Caco-2 (cell line): ENCODE data around the gene EXD3. TPM values are rescaled to one million over a fixed set of nuclear protein-coding genes. Genes with fewer than 3 reads are reported as not detected.

Experiments used
- BruUV-seq: library from RNA; stranded (reverse); fragments of 400-500 nt; replicated peaks from 2 replicates; lab custom pipeline; 2021; lab: Mats Ljungman, UMichigan
- CTCF ChIA-PET: fragments of 300-600 bp; sonication (Branson Sonifier 250); formaldehyde crosslinking; loops from one replicate; lab custom pipeline; 2022; ENCODE audit warnings: antibody characterized with exemption; lab: Charles Lee
- POLR2A ChIA-PET: fragments of 300-600 bp; sonication (Branson Sonifier 250); formaldehyde crosslinking; loops from one replicate; lab custom pipeline; 2022; ENCODE audit warnings: antibody characterized with exemption; lab: Charles Lee
- DNase-seq, 2 experiments: peaks; one replicate each; pipeline versions ENCODE4 v3.0.0 to v3.0.0-alpha.2; 2020 to 2022
- H3K27me3 ChIP-seq: replicated peaks from 2 replicates; pipeline ENCODE4 v1.6.0; 2011; ENCODE audit warnings: low read length; ENCODE audit not compliant: control insufficient read depth, insufficient read depth
- H3K36me3 ChIP-seq: 2 replicates; pipeline ENCODE4 v1.5.1; 2011; ENCODE audit warnings: low read length; ENCODE audit not compliant: control insufficient read depth, insufficient read depth
- H3K4me1 ChIP-seq: fragments of 250-450 bp; sonication (Bioruptor Pico); 2 replicates; pipeline ENCODE4 v1.5.1; 2020; ENCODE audit warnings: mild to moderate bottlenecking
- H3K4me3 ChIP-seq: 2 replicates; pipeline ENCODE4 v1.5.1; 2011; ENCODE audit warnings: low read depth, mild to moderate bottlenecking, control low read depth, low read length
- H3K9me3 ChIP-seq: fragments of 250-450 bp; sonication (Bioruptor Pico); 2 replicates; pipeline ENCODE4 v1.5.1; 2020; ENCODE audit warnings: mild to moderate bottlenecking, moderate library complexity
- H3K27ac Mint-ChIP-seq: one replicate; pipeline ENCODE4 v1.8.0; 2022; ENCODE audit warnings: mixed read lengths; ENCODE audit not compliant: unreplicated experiment
- H3K27me3 Mint-ChIP-seq: one replicate; pipeline ENCODE4 v1.8.0; 2022; ENCODE audit warnings: mixed read lengths; ENCODE audit not compliant: insufficient read depth, unreplicated experiment
- H3K36me3 Mint-ChIP-seq: one replicate; pipeline ENCODE4 v1.8.0; 2022; ENCODE audit warnings: mild to moderate bottlenecking, mixed read lengths; ENCODE audit not compliant: insufficient read depth, unreplicated experiment
- H3K4me1 Mint-ChIP-seq: one replicate; pipeline ENCODE4 v1.8.0; 2022; ENCODE audit warnings: low read depth, mixed read lengths; ENCODE audit not compliant: unreplicated experiment
- H3K4me3 Mint-ChIP-seq: one replicate; pipeline ENCODE4 v1.8.0; 2022; ENCODE audit warnings: mild to moderate bottlenecking, moderate library complexity, mixed read lengths; ENCODE audit not compliant: unreplicated experiment
- H3K9me3 Mint-ChIP-seq: one replicate; pipeline ENCODE4 v1.8.0; 2022; ENCODE audit warnings: mixed read lengths; ENCODE audit not compliant: unreplicated experiment
- intact Hi-C: fragments of 100-400 bp; cut with micrococcal nuclease; formaldehyde crosslinking; loops from one replicate; pipeline ENCODE4 v1.10.0; 2022; ENCODE audit not compliant: unreplicated experiment
- total RNA-seq: library from RNA; stranded (reverse); gene quantifications from 2 replicates; pipeline ENCODE4 v1.2.3, GENCODE V29; 2022
- TF ChIP-seq, protein P1 (sequence below), 2 experiments: fragments of 200-600 bp in 1 of 2; IDR thresholded peaks; 1 replicate in 1 of 2; 2 replicates in 1 of 2; pipeline versions ENCODE4 v1.5.1 to v1.8.0; 2011 to 2022; ENCODE audit warnings: antibody characterized with exemption in 1 of 2, control low read depth in 1 of 2, inconsistent platforms in 1 of 2, low read depth in 1 of 2, low read length in 1 of 2, mild to moderate bottlenecking in 1 of 2, moderate library complexity in 1 of 2; ENCODE audit not compliant: insufficient read depth in 1 of 2, severe bottlenecking in 1 of 2, unreplicated experiment in 1 of 2

EXD3 gene
- total RNA-seq, 1 experiment from 2014 or later: 10.9 TPM

DNA sequence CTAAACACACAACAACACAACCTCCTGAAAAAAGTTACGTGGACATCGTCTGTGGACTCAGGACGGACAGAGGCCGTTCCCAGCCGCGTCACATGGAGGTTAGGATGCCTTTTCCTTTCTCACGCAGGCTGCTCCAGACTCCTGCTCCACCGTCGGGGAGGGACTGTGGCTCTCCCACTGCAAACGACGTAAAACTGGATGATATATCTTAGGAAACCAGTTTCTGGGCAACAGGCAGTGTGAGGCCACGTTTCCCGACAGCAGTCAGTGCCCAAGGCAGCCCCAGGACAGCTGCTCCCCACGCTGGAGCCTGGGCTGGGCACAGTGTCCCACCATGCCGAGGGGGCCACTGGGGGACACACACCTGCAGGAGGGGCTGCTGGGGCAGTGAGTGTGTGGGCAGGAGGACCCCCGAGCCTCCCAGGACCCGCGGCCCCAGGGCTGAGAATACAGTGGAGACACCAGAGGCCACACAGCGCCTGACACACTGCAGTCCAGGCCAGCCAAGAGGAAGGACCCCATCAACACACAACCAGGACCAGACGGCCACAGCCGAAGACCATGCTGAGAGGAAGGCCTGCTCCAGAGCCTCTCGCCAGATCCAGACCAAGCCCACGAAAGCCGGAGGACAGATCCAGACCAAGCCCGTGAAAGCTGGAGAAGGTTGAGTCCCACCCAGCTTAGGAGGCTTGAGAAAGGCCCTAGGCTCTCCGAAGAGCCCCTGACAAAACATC, 26.2 kb downstream of the EXD3 start:
- intact Hi-C loops: no loop called here
- TF ChIP-seq, protein P1, sequence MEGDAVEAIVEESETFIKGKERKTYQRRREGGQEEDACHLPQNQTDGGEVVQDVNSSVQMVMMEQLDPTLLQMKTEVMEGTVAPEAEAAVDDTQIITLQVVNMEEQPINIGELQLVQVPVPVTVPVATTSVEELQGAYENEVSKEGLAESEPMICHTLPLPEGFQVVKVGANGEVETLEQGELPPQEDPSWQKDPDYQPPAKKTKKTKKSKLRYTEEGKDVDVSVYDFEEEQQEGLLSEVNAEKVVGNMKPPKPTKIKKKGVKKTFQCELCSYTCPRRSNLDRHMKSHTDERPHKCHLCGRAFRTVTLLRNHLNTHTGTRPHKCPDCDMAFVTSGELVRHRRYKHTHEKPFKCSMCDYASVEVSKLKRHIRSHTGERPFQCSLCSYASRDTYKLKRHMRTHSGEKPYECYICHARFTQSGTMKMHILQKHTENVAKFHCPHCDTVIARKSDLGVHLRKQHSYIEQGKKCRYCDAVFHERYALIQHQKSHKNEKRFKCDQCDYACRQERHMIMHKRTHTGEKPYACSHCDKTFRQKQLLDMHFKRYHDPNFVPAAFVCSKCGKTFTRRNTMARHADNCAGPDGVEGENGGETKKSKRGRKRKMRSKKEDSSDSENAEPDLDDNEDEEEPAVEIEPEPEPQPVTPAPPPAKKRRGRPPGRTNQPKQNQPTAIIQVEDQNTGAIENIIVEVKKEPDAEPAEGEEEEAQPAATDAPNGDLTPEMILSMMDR (IDR thresholded peaks at IDR 0.05; ENCODE audit: insufficient read depth in 1 of 2, low read depth in 1 of 2, low read length in 1 of 2, severe bottlenecking in 1 of 2, unreplicated experiment in 1 of 2): no peak
- no peaks in the 10 kb centered on the region for H3K27me3 Mint-ChIP-seq
- ChIA-PET CTCF (interaction anchor here (1.0 to 2.0 kb wide), 2 partner anchors 27 to 95 kb away, joined by 7 to 10 read pairs; partner anchors contain the start of genes EXD3, NOXA1 and NRARP), POLR2A (no interaction called here)
- peak overlapping the region; percentile 8 for H3K27ac Mint-ChIP-seq
- Histone ChIP-seq H3K36me3 (no peaks in the 10 kb centered on the region; the same call in 1 of the 2 replicates), H3K4me1 (peaks cover 5% of the 10 kb centered on the region; the same call in 1 of the 2 replicates), H3K9me3 (peaks cover 5% of the 10 kb centered on the region; the same call in 1 of the 2 replicates), H3K4me3 (no peak overlapping the region), H3K27me3 (no peaks in the 10 kb centered on the region)
- BruUV-seq: no TSS peak
- peaks cover 25% of the 10 kb centered on the region for H3K36me3 Mint-ChIP-seq
- DNase-seq: no peak
- peaks cover 23% of the 10 kb centered on the region for H3K9me3 Mint-ChIP-seq
- no peaks in the 10 kb centered on the region for H3K4me1 Mint-ChIP-seq
- no peak overlapping the region for H3K4me3 Mint-ChIP-seq

DNA sequence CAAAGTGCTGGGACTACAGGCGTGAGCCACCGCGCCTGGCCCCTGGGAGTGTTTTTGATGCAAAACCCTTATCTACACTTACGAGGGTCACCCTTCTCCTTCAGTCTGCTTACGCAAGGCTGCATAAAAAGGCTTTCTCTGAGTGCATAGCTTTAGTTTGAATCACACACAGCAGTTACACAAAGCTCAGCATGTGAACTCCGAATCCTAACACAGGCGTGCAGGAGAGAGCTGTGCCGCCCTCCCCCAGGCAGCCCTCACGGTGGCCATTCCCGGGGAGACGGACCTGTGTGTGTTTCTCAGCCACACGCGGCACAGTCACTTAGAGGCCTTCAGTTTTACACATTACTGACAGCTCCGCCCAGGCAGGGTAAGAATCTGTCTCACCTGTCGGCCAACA, 26.7 kb downstream of the EXD3 start:
- H3K27me3 ChIP-seq: no peaks in the 10 kb centered on the region
- no peak overlapping the region for H3K4me3 Mint-ChIP-seq
- H3K36me3 ChIP-seq: no peaks in the 10 kb centered on the region; the same call in 1 of the 2 replicates
- peaks cover under 1% of the 10 kb centered on the region; the same call in 1 of the 2 replicates for H3K9me3 ChIP-seq
- no peak overlapping the region for H3K4me3 ChIP-seq
- H3K27me3 Mint-ChIP-seq: no peaks in the 10 kb centered on the region
- peaks cover 5% of the 10 kb centered on the region; the same call in 1 of the 2 replicates for H3K4me1 ChIP-seq
- TF ChIP-seq, protein P1 (IDR thresholded peaks at IDR 0.05; ENCODE audit: insufficient read depth in 1 of 2, low read depth in 1 of 2, low read length in 1 of 2, severe bottlenecking in 1 of 2, unreplicated experiment in 1 of 2): no peak
- DNase-seq: peak in 1 of 2 experiments; percentile 21
- peaks cover 25% of the 10 kb centered on the region for H3K36me3 Mint-ChIP-seq
- intact Hi-C loops: no loop called here
- no peaks in the 10 kb centered on the region for H3K4me1 Mint-ChIP-seq
- no peak overlapping the region for H3K27ac Mint-ChIP-seq
- no TSS peak for BruUV-seq
- H3K9me3 Mint-ChIP-seq: peaks cover 23% of the 10 kb centered on the region
- POLR2A ChIA-PET: interaction anchor here (0.5 kb wide), 1 partner anchor 156 kb away, joined by 5 read pairs; the partner anchor contains the start of gene MRPL41
- CTCF ChIA-PET: interaction anchor here (1.0 to 2.0 kb wide), 2 partner anchors 27 to 94 kb away, joined by 7 to 10 read pairs; partner anchors contain the start of genes EXD3, NOXA1 and NRARP

- Histone ChIP-seq H3K36me3 (no peaks in the 10 kb centered on the region; the same call in 1 of the 2 replicates), H3K27me3 (no peaks in the 10 kb centered on the region), H3K9me3 (no peaks in the 10 kb centered on the region; the same call in 1 of the 2 replicates), H3K4me3 (no peak overlapping the region), H3K4me1 (peaks cover 5% of the 10 kb centered on the region; the same call in 1 of the 2 replicates)
- Mint-ChIP-seq H3K36me3 (peaks cover 26% of the 10 kb centered on the region), H3K4me3 (no peak overlapping the region), H3K27me3 (no peaks in the 10 kb centered on the region), H3K4me1 (no peaks in the 10 kb centered on the region), H3K9me3 (peaks cover 23% of the 10 kb centered on the region), H3K27ac (no peak overlapping the region)
- TF ChIP-seq, protein P1 (IDR thresholded peaks at IDR 0.05; ENCODE audit: insufficient read depth in 1 of 2, low read depth in 1 of 2, low read length in 1 of 2, severe bottlenecking in 1 of 2, unreplicated experiment in 1 of 2): no peak
- no peak for DNase-seq
- CTCF ChIA-PET: interaction anchor here (1.0 to 2.0 kb wide), 2 partner anchors 28 to 94 kb away, joined by 7 to 10 read pairs; partner anchors contain the start of genes EXD3, NOXA1 and NRARP
- POLR2A ChIA-PET: interaction anchor here (0.5 kb wide), 1 partner anchor 156 kb away, joined by 5 read pairs; the partner anchor contains the start of gene MRPL41
- intact Hi-C loops: no loop called here
- BruUV-seq: no TSS peak
Observed at GRCh38 chr9:137395666-137396010, 27.3 kb downstream of the EXD3 start.
